Activated CD4-positive, CD25-positive, alpha-beta regulatory T cell treated with anti-CD3 and anti-CD28 coated beads, Interleukin-2, amount 50 U/mL, for 16 hours (primary cell): Measurements from ENCODE around the gene NANOS3.

ENCODE experiments used
- DNase-seq: peaks from one replicate; pipeline ENCODE4 v3.0.0-alpha.2; 2020; ENCODE audit warnings: low read depth, low spot score

NANOS3 gene

GRCh38 chr19:13885826-13886365 is 9.0 kb downstream of the NANOS3 start:
- DNase-seq: no peak

- no peak for DNase-seq
Measured at GRCh38 chr19:13887018-13887436, 10.1 kb downstream of the NANOS3 start.

- no peak for DNase-seq
Measured at GRCh38 chr19:13887517-13887916, 10.6 kb downstream of the NANOS3 start.

GRCh38 chr19:13888281-13888680 is 11.3 kb downstream of the NANOS3 start:
- DNase-seq: no peak

- DNase-seq: no peak
Measured at GRCh38 chr19:13890136-13890535, 13.2 kb downstream of the NANOS3 start.

GRCh38 chr19:13892870-13893269 is 15.9 kb downstream of the NANOS3 start:
- no peak for DNase-seq

- no peak for DNase-seq
Measured at GRCh38 chr19:13894552-13894951, 17.6 kb downstream of the NANOS3 start.

GRCh38 chr19:13896227-13896626 is 19.3 kb downstream of the NANOS3 start:
- DNase-seq: no peak

- DNase-seq: no peak
Measured at GRCh38 chr19:13899393-13899792, 22.5 kb downstream of the NANOS3 start.

- DNase-seq: no peak
Measured at GRCh38 chr19:13899912-13900584, 23.1 kb downstream of the NANOS3 start.

GRCh38 chr19:13902993-13903555 is 26.1 kb downstream of the NANOS3 start:
- no peak for DNase-seq

- peak; percentile 88 for DNase-seq
Measured at GRCh38 chr19:13905634-13906520, 28.9 kb downstream of the NANOS3 start, which contains the start of the genes BRME1 and CC2D1A. BRME1 (minus strand) TSS chr19:13906117; CDS start chr19:13904892, 1,225 bp downstream. CC2D1A (plus strand) TSS chr19:13906201; CDS start chr19:13906442, 241 bp downstream.

- no peak for DNase-seq
Measured at GRCh38 chr19:13906521-13906904, 29.6 kb downstream of the NANOS3 start.

- no peak for DNase-seq
Measured at GRCh38 chr19:13906910-13907309, 30.0 kb downstream of the NANOS3 start.

GRCh38 chr19:13908674-13909073 is 31.7 kb downstream of the NANOS3 start:
- DNase-seq: no peak

- DNase-seq: no peak
Measured at GRCh38 chr19:13909430-13909829, 32.5 kb downstream of the NANOS3 start.

- no peak for DNase-seq
Measured at GRCh38 chr19:13913352-13913751, 36.4 kb downstream of the NANOS3 start.

GRCh38 chr19:13914777-13915176 is 37.8 kb downstream of the NANOS3 start:
- DNase-seq: no peak

- DNase-seq: no peak
Measured at GRCh38 chr19:13917888-13918406, 41.0 kb downstream of the NANOS3 start.

- no peak for DNase-seq
Measured at GRCh38 chr19:13918726-13919411, 41.9 kb downstream of the NANOS3 start.

- no peak for DNase-seq
Measured at GRCh38 chr19:13920524-13920923, 43.6 kb downstream of the NANOS3 start.
